ENCODE data around the gene NANS.

DNA sequence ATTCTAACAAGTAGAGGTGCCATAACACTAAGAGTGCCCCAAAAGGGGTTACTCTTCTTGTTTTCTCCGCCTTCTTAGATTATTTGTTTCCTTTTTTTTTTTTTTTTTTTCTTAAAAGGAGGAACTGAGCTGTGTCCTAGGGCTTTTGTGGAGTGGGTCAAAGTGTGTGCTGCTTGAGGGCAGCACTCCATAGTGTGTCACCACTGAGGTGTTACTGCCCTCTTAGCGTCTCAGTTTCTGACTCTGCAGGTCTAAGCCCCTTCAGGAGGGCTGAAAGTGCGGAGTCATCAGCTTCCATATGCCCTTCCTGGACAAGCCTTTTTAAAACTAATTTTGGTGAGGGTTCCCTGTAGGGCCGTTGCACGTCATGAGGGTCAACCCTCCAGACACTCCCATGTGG is 12.6 kb upstream of the NANS start:
- TF ChIP-seq, protein P1, sequence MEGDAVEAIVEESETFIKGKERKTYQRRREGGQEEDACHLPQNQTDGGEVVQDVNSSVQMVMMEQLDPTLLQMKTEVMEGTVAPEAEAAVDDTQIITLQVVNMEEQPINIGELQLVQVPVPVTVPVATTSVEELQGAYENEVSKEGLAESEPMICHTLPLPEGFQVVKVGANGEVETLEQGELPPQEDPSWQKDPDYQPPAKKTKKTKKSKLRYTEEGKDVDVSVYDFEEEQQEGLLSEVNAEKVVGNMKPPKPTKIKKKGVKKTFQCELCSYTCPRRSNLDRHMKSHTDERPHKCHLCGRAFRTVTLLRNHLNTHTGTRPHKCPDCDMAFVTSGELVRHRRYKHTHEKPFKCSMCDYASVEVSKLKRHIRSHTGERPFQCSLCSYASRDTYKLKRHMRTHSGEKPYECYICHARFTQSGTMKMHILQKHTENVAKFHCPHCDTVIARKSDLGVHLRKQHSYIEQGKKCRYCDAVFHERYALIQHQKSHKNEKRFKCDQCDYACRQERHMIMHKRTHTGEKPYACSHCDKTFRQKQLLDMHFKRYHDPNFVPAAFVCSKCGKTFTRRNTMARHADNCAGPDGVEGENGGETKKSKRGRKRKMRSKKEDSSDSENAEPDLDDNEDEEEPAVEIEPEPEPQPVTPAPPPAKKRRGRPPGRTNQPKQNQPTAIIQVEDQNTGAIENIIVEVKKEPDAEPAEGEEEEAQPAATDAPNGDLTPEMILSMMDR (IDR thresholded peaks at IDR 0.05): no peak
- TF ChIP-seq ZFX (IDR thresholded peaks at IDR 0.05; ENCODE audit: borderline replicate concordance): no peak
